AML-193 (cell line): ENCODE results near the gene HEATR5A.
"Not testable (repeated sequence)": the region's sequence is repeated elsewhere in the genome, so short reads cannot be mapped to it uniquely, and the experiment has no call there.

Experiments used
- DNase-seq, 2 experiments: peaks; one replicate each; lab custom pipeline; 2025; lab: John Stamatoyannopoulos, UW

HEATR5A gene

GRCh38 chr14:31326111-31326510 is 94.2 kb downstream of the HEATR5A start:
- peak; percentile 25 for DNase-seq

DNA sequence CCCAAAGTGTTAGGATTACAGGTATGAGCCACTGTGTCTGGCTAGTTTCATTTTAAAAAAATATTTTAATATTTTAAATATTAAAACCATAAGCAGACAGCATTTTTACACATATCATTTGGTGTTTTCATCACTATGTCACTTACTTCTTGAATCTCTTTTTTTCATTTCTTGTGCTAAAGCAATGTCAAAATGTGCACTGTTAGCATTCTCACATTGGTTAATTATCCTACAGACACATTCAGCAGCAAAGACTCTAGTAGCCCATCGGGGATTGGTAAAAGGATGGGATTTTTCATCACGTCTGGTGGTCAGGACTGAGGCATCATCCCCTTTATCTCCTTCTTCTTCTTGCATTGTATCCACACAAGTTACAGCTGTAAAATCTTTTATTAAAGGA is 96.9 kb downstream of the HEATR5A start:
- DNase-seq = no peak

DNA sequence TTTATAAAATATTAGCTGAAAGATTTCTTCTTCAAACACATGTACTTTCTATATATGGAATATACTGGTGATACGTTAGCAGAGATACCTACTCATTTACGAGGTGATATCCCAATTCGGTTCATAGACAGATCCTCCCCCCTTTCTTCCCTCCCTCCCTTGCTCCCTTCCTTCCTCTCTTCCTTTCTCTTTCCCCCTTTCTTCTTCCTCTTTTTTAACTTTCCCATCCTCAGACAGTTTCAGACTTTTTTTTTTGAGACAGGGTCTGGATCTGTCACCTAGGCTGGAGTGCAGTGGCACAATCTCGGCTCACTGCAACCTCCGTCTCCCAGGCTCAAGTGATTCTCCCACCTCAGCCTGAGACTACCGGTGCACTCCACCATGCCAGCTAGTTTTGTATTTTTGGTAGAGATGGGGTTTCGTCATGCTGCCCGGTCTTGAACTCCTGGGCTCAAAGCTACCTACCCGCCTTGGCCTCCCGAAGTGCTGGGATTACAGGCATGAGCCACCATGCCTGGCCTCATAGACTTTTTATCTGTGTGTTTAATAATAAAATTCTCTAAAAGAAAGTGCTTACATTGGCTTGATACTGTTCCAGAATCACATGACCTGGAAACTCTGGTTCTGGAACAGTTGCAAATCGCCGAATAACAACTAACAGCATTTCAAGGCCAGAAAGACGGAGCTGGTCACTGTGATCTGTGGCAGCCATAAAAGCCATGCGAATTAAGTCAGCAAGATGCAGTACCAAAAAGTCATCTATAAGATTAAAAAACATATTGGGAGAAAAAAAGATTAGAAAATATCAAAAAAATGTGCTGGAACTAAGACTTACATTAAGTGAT is 99.2 kb downstream of the HEATR5A start:
- no peak for DNase-seq

- no peak for DNase-seq
Observed at GRCh38 chr14:31320216-31320615, 100.1 kb downstream of the HEATR5A start.

- no peak for DNase-seq
Observed at GRCh38 chr14:31319701-31320100, 100.6 kb downstream of the HEATR5A start.

- no peak for DNase-seq
Observed at GRCh38 chr14:31312934-31313333, 107.4 kb downstream of the HEATR5A start.

- DNase-seq = not testable (repeated sequence)
Observed at GRCh38 chr14:31312370-31312769, 108.0 kb downstream of the HEATR5A start.

DNA sequence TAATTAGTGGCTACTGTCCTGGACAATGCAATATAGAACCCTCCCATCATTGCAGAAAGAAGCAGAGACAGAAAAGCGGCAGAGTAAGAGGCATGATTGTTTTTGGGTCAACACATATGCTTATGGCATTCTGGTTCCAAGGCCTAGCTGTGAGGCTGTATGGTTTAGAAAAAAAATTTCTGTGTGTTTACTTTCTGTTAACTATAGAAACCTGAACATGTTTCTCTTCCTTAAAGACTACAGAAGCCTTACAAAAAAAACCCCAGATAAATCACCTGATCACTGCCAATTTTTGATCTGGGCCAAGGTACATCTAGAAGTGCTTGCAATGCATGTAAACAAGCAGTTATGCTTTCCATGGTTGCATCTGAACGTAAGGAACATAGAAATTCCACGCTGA is 112.7 kb downstream of the HEATR5A start:
- DNase-seq = no peak

- DNase-seq = no peak
Observed at GRCh38 chr14:31307198-31307597, 113.2 kb downstream of the HEATR5A start.

- no peak for DNase-seq
Observed at GRCh38 chr14:31303654-31304053, 116.7 kb downstream of the HEATR5A start.

- no peak for DNase-seq
Observed at GRCh38 chr14:31300883-31301282, 119.5 kb downstream of the HEATR5A start.

DNA sequence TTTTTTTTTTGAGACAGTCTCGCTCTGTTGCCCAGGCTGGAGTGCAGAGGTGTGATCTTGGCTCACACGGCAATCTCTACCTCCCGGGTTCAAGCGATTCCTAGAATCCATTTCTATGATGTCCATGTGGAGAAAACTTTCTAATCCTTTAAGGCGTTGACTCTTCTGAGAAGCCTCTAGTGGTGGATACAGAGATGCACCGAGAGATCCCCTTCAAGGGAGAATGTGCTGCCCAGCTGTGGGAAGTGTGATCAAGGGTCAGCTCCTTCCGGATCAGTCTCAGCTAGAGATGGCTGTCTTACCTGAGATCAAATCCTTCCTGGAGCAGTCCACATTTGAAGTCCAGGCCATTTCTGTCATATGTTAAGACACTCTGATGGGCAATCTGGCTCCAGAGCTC is 120.1 kb downstream of the HEATR5A start:
- DNase-seq = no peak

GRCh38 chr14:31297701-31298344 is 122.5 kb downstream of the HEATR5A start:
- no peak for DNase-seq

DNA sequence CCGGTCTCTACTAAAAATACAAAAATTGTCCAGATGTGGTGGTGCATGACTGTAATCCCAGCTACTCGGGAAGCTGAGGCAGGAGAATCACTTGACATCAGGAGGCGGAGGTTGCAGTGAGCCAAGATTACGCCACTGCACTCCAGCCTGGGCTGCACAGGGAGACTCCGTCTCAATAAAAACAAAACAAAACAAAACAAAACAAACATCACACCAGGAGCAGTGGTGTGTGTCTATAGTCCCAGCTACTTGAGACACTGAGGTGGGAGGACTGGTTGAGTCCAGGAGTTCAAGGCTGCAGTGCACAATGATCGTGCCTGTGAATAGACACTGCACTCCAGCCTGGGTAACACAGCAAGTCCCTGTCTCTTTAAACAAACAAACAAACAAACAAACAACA is 123.2 kb downstream of the HEATR5A start:
- DNase-seq = no peak

- no peak for DNase-seq
Observed at GRCh38 chr14:31294746-31295405, 125.5 kb downstream of the HEATR5A start.

GRCh38 chr14:31292937-31293616 is 127.3 kb downstream of the HEATR5A start:
- DNase-seq = no peak

DNA sequence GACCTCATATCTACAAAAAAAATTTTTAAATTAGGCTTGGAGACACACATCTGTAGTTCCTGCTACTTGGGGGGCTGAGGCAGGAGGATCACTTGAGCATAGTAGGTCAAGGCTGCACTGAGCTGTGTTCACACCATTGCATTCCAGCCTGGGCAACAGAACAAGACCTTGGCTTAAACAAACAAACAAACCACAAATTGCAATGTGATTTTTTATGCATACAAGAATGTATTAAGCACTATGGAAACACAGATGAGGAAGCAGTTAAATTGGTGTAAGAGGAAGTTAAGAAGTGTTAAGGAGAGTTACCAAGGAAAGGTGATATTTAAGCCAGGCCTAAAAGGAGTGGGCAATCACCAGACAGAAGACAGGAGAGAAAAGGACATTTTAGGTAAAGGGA is 129.1 kb downstream of the HEATR5A start:
- DNase-seq = peak; percentile 83 to 91

GRCh38 chr14:31287294-31287972 is 132.9 kb downstream of the HEATR5A start:
- no peak for DNase-seq

DNA sequence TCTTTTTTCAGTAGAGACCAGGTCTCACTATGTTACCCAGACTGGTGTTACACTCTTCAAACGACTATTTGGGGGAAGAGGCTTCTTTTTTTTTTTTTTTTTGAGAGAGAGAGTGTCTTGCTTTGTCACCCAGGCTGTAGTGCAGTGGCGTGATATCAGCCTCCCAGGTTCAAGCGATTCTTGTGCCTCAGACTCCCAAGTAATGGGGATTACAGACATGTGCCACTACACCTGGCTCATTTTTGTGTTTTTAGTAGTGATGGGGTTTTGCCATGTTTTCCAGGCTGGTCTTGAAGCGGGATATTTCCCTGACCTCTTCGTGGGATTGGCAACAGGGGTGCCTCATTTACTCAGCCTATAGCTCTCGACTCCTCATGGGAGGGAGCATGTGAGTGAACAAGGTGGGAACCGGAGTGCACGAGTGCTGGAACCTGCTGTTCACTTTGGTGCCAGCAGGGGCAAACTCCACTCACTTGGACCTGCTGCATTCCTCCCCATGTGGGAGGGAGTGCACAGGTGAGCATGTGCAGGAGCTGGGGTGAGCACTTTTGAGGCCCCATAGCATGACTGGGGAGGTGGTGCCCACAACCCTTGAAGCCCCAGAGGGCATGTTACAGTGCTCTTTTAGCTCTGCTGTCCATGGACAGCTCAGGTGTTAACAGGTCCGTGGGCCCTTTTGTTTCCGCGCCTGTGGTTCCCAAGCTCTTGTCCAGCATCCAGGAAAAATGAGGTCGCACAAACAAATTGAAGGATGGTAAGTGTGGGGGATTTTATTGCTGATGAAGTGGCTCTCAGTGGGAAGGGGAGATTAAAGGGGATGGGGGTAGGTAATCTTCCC is 133.7 kb downstream of the HEATR5A start:
- DNase-seq = no peak

GRCh38 chr14:31283578-31284252 is 136.6 kb downstream of the HEATR5A start:
- peak; percentile 32 to 38 for DNase-seq
